ENCODE results near the gene CACNA2D1.

GRCh38 chr7:82211333-82211732, 232.2 kb downstream of the CACNA2D1 start:
- TF ChIP-seq CTCF (IDR thresholded peaks at IDR 0.05) (no peak), POLR2A (IDR thresholded peaks at IDR 0.05) (no peak)
